ENCODE results near the gene NUP188.

DNA sequence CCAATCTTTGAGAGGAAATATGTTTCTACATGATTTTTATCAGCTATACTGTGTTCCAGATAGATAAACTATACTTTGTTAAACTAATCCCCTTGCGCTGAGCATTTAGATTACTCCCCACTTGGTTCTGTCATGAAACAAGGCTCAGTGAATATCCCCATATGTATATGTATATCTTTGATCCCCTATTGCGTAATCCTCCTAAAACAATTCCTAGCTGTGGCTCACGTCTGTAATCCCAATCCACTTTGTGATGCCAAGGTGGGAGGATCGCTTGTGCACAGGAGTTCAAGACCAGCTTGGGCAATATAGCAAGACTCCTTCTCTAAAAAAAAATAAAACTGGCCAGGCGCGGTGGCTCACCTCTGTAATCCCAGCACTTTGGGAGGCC lies 24.0 kb upstream of the NUP188 start:
- TF ChIP-seq, protein P1, sequence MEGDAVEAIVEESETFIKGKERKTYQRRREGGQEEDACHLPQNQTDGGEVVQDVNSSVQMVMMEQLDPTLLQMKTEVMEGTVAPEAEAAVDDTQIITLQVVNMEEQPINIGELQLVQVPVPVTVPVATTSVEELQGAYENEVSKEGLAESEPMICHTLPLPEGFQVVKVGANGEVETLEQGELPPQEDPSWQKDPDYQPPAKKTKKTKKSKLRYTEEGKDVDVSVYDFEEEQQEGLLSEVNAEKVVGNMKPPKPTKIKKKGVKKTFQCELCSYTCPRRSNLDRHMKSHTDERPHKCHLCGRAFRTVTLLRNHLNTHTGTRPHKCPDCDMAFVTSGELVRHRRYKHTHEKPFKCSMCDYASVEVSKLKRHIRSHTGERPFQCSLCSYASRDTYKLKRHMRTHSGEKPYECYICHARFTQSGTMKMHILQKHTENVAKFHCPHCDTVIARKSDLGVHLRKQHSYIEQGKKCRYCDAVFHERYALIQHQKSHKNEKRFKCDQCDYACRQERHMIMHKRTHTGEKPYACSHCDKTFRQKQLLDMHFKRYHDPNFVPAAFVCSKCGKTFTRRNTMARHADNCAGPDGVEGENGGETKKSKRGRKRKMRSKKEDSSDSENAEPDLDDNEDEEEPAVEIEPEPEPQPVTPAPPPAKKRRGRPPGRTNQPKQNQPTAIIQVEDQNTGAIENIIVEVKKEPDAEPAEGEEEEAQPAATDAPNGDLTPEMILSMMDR (IDR thresholded peaks at IDR 0.05) = no peak
- TF ChIP-seq, protein P2, sequence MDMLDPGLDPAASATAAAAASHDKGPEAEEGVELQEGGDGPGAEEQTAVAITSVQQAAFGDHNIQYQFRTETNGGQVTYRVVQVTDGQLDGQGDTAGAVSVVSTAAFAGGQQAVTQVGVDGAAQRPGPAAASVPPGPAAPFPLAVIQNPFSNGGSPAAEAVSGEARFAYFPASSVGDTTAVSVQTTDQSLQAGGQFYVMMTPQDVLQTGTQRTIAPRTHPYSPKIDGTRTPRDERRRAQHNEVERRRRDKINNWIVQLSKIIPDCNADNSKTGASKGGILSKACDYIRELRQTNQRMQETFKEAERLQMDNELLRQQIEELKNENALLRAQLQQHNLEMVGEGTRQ (CRISPR knock-in tag; IDR thresholded peaks at IDR 0.05) = no peak
- TF ChIP-seq NR1H2 (CRISPR knock-in tag; IDR thresholded peaks at IDR 0.05) = no peak
- TF ChIP-seq, protein P3, sequence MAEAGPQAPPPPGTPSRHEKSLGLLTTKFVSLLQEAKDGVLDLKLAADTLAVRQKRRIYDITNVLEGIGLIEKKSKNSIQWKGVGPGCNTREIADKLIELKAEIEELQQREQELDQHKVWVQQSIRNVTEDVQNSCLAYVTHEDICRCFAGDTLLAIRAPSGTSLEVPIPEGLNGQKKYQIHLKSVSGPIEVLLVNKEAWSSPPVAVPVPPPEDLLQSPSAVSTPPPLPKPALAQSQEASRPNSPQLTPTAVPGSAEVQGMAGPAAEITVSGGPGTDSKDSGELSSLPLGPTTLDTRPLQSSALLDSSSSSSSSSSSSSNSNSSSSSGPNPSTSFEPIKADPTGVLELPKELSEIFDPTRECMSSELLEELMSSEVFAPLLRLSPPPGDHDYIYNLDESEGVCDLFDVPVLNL (CRISPR knock-in tag; IDR thresholded peaks at IDR 0.05; ENCODE audit: borderline replicate concordance, low read depth) = no peak
- no peak for TF ChIP-seq ELF4 (CRISPR knock-in tag; IDR thresholded peaks at IDR 0.05; ENCODE audit: low read depth)
- TF ChIP-seq, protein P4, sequence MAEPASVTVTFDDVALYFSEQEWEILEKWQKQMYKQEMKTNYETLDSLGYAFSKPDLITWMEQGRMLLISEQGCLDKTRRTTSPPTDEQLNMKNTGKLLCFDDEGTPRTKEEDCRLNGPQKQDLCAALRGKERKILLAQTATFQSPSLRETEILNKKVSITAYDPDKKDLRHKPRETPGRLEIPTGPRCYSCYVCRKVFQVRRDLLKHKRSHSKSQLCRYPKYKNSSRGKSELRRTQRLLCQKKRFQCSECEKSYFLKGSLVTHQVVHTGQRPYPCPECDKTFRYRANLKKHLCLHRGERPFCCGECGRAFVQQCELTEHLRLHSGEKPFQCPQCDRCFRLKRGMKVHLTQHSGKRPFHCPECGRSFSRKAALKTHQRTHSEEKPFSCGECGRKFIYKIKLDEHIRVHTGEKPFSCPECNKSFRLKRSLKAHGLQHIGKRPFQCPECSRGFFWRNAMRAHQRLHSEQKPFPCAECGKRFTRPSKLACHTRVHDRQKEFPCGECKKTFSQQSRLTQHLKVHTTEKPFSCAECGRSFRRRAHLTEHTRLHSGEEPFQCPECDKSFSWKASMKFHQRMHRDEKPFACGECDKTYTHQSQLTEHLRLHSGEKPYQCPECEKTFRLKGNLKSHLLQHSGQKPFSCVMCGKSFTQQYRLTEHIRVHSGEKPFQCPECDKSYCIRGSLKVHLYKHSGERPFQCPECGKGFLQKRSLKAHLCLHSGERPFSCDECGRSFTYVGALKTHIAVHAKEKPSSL (CRISPR knock-in tag; conservative IDR thresholded peaks at IDR 0.05) = no peak
- no peak for TF ChIP-seq SP1 (CRISPR knock-in tag; conservative IDR thresholded peaks at IDR 0.05)
- TF ChIP-seq, protein P5, sequence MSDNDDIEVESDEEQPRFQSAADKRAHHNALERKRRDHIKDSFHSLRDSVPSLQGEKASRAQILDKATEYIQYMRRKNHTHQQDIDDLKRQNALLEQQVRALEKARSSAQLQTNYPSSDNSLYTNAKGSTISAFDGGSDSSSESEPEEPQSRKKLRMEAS (CRISPR knock-in tag; IDR thresholded peaks at IDR 0.05) = no peak
- no peak for TF ChIP-seq FOXK1 (CRISPR knock-in tag; IDR thresholded peaks at IDR 0.05)
- no peak for TF ChIP-seq SOX15 (CRISPR knock-in tag; IDR thresholded peaks at IDR 0.05)
- TF ChIP-seq, protein P6, sequence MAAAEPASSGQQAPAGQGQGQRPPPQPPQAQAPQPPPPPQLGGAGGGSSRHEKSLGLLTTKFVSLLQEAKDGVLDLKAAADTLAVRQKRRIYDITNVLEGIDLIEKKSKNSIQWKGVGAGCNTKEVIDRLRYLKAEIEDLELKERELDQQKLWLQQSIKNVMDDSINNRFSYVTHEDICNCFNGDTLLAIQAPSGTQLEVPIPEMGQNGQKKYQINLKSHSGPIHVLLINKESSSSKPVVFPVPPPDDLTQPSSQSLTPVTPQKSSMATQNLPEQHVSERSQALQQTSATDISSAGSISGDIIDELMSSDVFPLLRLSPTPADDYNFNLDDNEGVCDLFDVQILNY (CRISPR knock-in tag; IDR thresholded peaks at IDR 0.05) = no peak
- TF ChIP-seq, protein P7, sequence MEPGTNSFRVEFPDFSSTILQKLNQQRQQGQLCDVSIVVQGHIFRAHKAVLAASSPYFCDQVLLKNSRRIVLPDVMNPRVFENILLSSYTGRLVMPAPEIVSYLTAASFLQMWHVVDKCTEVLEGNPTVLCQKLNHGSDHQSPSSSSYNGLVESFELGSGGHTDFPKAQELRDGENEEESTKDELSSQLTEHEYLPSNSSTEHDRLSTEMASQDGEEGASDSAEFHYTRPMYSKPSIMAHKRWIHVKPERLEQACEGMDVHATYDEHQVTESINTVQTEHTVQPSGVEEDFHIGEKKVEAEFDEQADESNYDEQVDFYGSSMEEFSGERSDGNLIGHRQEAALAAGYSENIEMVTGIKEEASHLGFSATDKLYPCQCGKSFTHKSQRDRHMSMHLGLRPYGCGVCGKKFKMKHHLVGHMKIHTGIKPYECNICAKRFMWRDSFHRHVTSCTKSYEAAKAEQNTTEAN (CRISPR knock-in tag; IDR thresholded peaks at IDR 0.05) = no peak
- TF ChIP-seq, protein P8, sequence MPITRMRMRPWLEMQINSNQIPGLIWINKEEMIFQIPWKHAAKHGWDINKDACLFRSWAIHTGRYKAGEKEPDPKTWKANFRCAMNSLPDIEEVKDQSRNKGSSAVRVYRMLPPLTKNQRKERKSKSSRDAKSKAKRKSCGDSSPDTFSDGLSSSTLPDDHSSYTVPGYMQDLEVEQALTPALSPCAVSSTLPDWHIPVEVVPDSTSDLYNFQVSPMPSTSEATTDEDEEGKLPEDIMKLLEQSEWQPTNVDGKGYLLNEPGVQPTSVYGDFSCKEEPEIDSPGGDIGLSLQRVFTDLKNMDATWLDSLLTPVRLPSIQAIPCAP (CRISPR knock-in tag; IDR thresholded peaks at IDR 0.05) = no peak

All from WTC11 (cell line).